ENCODE measurements around the gene JMJD6. TPM values are rescaled to one million over a fixed set of nuclear protein-coding genes. Genes with fewer than 3 reads are reported as not detected.

JMJD6 gene
- total RNA-seq, 2 experiments from 2014 or later = 39.9 to 71.2 TPM

DNA sequence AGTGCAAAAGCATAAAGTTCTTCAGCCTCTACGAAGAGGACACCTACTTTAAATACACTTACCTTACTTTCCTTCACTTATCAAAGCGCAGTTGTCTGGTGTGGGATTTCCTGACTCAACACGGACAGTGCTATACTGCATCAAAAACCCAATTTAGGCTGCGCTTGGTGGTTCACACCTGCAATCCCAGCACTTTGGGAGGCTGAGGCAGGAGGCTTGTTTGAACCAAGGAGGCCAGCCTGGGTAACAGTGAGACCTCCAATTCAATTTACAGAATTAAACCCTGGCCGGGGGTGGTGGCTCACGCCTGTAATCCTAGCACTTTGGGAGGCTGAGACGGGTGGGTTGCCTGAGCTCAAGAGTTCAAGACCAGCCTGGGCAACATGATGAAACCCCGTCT, 4.1 kb downstream of the JMJD6 start:
- H3K4me1 ChIP-seq (ENCODE audit: insufficient read depth, low read length, poor library complexity, severe bottlenecking) = peaks cover 12% of the 10 kb centered on the region
- peaks cover 1% of the 10 kb centered on the region; the same call in 1 of the 2 replicates for H4K20me1 ChIP-seq (ENCODE audit: insufficient read depth, low read length)
- no TSS peak for BruUV-seq (replicated peaks)
- H2AFZ ChIP-seq (ENCODE audit: low read length) = no peak overlapping the region
- no peaks in the 10 kb centered on the region for H3K9me3 ChIP-seq (ENCODE audit: low read length)
- CTCF ChIA-PET (ENCODE audit: unreplicated experiment) = no interaction called here
- H3K79me2 ChIP-seq (ENCODE audit: insufficient read depth, low read depth, low read length) = peaks cover 34% of the 10 kb centered on the region
- DNase-seq (ENCODE audit: low spot score) = no peak
- no peak overlapping the region for H3K4me2 ChIP-seq (ENCODE audit: low read length)
- no peaks in the 10 kb centered on the region for H3K9me2 ChIP-seq (ENCODE audit: insufficient read depth, low read length)
- no peak overlapping the region for H3K27ac ChIP-seq (ENCODE audit: low read depth, low read length, poor library complexity, severe bottlenecking)
- no peak overlapping the region for H3K4me3 ChIP-seq (ENCODE audit: low read depth, low read length, poor library complexity, severe bottlenecking)
- TF ChIP-seq, protein P1, sequence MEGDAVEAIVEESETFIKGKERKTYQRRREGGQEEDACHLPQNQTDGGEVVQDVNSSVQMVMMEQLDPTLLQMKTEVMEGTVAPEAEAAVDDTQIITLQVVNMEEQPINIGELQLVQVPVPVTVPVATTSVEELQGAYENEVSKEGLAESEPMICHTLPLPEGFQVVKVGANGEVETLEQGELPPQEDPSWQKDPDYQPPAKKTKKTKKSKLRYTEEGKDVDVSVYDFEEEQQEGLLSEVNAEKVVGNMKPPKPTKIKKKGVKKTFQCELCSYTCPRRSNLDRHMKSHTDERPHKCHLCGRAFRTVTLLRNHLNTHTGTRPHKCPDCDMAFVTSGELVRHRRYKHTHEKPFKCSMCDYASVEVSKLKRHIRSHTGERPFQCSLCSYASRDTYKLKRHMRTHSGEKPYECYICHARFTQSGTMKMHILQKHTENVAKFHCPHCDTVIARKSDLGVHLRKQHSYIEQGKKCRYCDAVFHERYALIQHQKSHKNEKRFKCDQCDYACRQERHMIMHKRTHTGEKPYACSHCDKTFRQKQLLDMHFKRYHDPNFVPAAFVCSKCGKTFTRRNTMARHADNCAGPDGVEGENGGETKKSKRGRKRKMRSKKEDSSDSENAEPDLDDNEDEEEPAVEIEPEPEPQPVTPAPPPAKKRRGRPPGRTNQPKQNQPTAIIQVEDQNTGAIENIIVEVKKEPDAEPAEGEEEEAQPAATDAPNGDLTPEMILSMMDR (conservative IDR thresholded peaks at IDR 0.05; ENCODE audit: low read length) = no peak
- no peak for TF ChIP-seq EZH2phosphoT487 (IDR thresholded peaks at IDR 0.05; ENCODE audit: borderline replicate concordance, low read depth, low read length)
- intact Hi-C loops (cut with micrococcal nuclease; ENCODE audit: unreplicated experiment) = no loop called here
- H3K36me3 ChIP-seq (ENCODE audit: insufficient read depth, low read length) = peaks cover 81% of the 10 kb centered on the region
- POLR2A ChIA-PET = interaction anchor here (0.5 to 0.6 kb wide), 3 partner anchors 24 to 51 kb away, joined by 3 read pairs; no protein-coding TSS in a partner anchor

DNA sequence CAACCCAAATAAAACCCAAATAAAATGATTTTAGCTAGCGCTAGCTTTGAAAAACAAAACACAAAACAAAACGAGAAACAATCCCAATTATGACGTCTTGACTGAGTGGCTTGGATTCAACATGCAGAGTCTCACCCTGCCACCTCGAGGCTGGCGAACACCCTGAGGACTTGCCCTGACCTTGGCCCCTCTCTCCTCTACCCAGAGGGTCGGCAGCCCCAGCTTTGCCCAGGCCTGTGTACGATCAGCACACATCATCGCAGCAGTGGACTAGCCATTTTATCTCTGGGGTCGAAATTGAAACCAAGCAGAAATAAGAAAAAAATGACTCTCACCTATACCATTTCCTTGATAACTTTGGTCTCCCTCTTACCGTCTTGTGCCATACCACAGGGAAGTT, 4.9 kb downstream of the JMJD6 start:
- Histone ChIP-seq H3K4me1 (ENCODE audit: insufficient read depth, low read length, poor library complexity, severe bottlenecking) (peaks cover 12% of the 10 kb centered on the region), H3K36me3 (ENCODE audit: insufficient read depth, low read length) (peaks cover 89% of the 10 kb centered on the region), H3K79me2 (ENCODE audit: insufficient read depth, low read depth, low read length) (peaks cover 31% of the 10 kb centered on the region), H3K4me3 (ENCODE audit: low read depth, low read length, poor library complexity, severe bottlenecking) (no peak overlapping the region), H3K27ac (ENCODE audit: low read depth, low read length, poor library complexity, severe bottlenecking) (no peak overlapping the region), H2AFZ (ENCODE audit: low read length) (no peak overlapping the region), H3K4me2 (ENCODE audit: low read length) (no peak overlapping the region), H4K20me1 (ENCODE audit: insufficient read depth, low read length) (no peaks in the 10 kb centered on the region), H3K9me3 (ENCODE audit: low read length) (no peaks in the 10 kb centered on the region), H3K9me2 (ENCODE audit: insufficient read depth, low read length) (no peaks in the 10 kb centered on the region)
- intact Hi-C loops (cut with micrococcal nuclease; ENCODE audit: unreplicated experiment) = no loop called here
- ChIA-PET POLR2A (interaction anchor here (0.6 kb wide), 1 partner anchor 44 kb away, joined by 4 read pairs; no protein-coding TSS in a partner anchor), CTCF (ENCODE audit: unreplicated experiment) (no interaction called here)
- no peak for TF ChIP-seq EZH2phosphoT487 (IDR thresholded peaks at IDR 0.05; ENCODE audit: borderline replicate concordance, low read depth, low read length)
- TF ChIP-seq, protein P1 (conservative IDR thresholded peaks at IDR 0.05; ENCODE audit: low read length) = no peak
- DNase-seq (ENCODE audit: low spot score) = no peak
- BruUV-seq (replicated peaks) = no TSS peak

DNA sequence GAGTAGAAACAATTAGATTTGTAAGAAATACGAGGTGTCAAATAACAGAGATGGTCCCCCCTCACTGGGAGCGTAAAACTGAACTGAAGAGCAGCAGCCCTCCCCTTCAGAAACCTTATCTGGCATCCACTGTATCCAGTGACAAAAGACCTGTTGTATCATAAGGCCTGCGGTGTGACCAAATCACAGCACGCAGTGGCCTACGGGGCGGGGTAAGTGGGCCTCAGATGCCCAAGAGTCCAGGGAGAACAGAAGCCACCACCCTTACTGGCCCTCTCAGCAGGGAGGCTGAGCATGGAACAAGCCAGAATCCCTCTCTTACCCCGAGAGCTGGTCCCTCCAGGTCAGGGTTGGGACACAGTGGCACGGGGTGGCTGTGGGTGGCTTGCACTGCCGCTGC, 5.5 kb downstream of the JMJD6 start:
- Histone ChIP-seq H3K4me3 (ENCODE audit: low read depth, low read length, poor library complexity, severe bottlenecking) (no peak overlapping the region), H3K36me3 (ENCODE audit: insufficient read depth, low read length) (peaks cover 94% of the 10 kb centered on the region), H4K20me1 (ENCODE audit: insufficient read depth, low read length) (no peaks in the 10 kb centered on the region), H3K27ac (ENCODE audit: low read depth, low read length, poor library complexity, severe bottlenecking) (no peak overlapping the region), H3K4me1 (ENCODE audit: insufficient read depth, low read length, poor library complexity, severe bottlenecking) (peaks cover 12% of the 10 kb centered on the region), H3K9me3 (ENCODE audit: low read length) (no peaks in the 10 kb centered on the region), H3K4me2 (ENCODE audit: low read length) (no peak overlapping the region), H2AFZ (ENCODE audit: low read length) (no peak overlapping the region), H3K79me2 (ENCODE audit: insufficient read depth, low read depth, low read length) (peaks cover 31% of the 10 kb centered on the region), H3K9me2 (ENCODE audit: insufficient read depth, low read length) (no peaks in the 10 kb centered on the region)
- POLR2A ChIA-PET = no interaction called here
- BruUV-seq (replicated peaks) = no TSS peak
- intact Hi-C loops (cut with micrococcal nuclease; ENCODE audit: unreplicated experiment) = no loop called here
- CTCF ChIA-PET (ENCODE audit: unreplicated experiment) = no interaction called here
- no peak for DNase-seq (ENCODE audit: low spot score)
- TF ChIP-seq, protein P1 (conservative IDR thresholded peaks at IDR 0.05; ENCODE audit: low read length) = no peak
- no peak for TF ChIP-seq EZH2phosphoT487 (IDR thresholded peaks at IDR 0.05; ENCODE audit: borderline replicate concordance, low read depth, low read length)
